ENCODE data around the gene DENND2A.
"Not testable (repeated sequence)": the region's sequence is repeated elsewhere in the genome, so short reads cannot be mapped to it uniquely, and the experiment has no call there.

Gene DENND2A

GRCh38 chr7:140544388-140544826 is 96.2 kb downstream of the DENND2A start:
- no peak for DNase-seq (ENCODE audit: low spot score)

- no peak for DNase-seq (ENCODE audit: low spot score)
Observed at GRCh38 chr7:140542228-140542603, 98.4 kb downstream of the DENND2A start.

- DNase-seq (ENCODE audit: low spot score), result no peak
Observed at GRCh38 chr7:140541513-140542227, 98.9 kb downstream of the DENND2A start.

DNA sequence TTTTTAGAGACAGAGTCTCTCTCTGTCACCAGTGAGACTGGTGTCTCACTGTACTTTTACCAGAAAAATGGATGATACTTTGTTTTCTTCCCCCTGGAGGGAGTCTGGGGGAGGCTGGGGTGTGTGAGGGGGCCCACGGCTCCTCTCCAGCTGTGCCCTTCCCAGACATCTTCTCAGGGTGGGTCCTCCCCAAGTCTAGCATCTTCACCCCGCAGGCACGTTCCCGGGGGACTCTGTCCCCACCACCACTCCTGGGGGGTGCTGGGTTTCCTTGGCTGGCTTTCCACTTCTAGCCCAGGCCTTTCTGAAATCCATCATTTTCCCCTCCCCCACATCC is 99.5 kb downstream of the DENND2A start:
- no peak for DNase-seq (ENCODE audit: low spot score)

- DNase-seq (ENCODE audit: low spot score), result no peak
Observed at GRCh38 chr7:140540136-140540777, 100.4 kb downstream of the DENND2A start.

DNA sequence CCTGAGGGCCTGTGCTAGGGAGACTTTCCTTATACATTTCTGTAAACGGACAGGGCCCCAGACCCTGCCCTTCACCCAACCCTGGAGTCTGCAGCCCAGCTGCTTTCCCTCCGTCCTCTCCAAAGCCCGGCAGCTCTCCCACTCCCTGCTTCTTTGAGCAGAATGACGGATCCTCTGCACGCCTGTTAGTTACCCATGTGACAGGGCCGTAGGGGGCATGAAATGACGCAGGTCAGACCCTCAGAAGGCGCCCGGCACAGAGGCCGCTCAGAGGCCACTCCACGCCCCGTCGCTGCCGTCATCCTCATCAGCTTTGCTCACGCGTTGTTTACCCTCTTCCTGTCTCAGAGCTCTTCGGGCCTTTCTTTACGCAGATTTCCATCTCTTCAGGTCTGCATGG is 101.2 kb downstream of the DENND2A start:
- no peak for DNase-seq (ENCODE audit: low spot score)

- no peak for DNase-seq (ENCODE audit: low spot score)
Observed at GRCh38 chr7:140537750-140538482, 102.7 kb downstream of the DENND2A start.

- DNase-seq (ENCODE audit: low spot score), result no peak
Observed at GRCh38 chr7:140534743-140535142, 105.9 kb downstream of the DENND2A start.

- no peak for DNase-seq (ENCODE audit: low spot score)
Observed at GRCh38 chr7:140533394-140533872, 107.2 kb downstream of the DENND2A start.

DNA sequence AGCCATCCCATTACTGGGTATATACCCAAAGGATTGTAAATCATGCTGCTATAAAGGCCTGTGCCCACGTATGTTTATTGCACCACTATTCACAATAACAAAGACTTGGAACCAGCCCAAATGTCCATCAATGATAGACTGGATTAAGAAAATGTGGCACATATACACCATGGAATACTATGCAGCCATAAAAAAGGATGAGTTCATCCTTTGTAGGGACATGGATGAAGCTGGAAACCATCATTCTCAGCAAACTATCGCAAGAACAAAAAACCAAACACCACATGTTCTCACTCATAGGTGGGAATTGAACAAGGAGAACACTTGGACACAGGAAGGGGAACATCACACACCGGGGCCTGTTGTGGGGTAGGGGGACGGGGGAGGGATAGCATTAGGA is 111.2 kb downstream of the DENND2A start:
- DNase-seq (ENCODE audit: low spot score), result not testable (repeated sequence)

- no peak for DNase-seq (ENCODE audit: low spot score)
Observed at GRCh38 chr7:140526787-140527664, 113.6 kb downstream of the DENND2A start.

DNA sequence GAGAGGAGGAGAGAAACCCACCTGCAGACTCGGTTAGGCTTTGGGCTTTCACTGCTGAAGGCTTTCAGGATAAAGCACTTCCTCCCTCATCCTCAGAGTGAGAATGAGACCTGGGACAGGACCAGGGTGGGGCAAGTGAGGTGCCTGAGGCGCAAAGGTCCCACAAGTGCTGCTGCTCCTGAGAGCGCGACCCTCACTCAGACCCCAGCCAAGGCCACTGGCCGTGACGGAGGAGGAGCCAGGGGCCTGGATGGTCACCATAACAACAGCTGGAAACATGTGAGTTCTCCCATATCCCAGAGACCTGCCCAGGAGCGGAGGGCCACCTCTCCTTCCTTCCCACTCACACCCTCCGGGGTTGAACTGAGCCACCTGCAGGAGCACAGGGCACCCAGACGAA is 114.4 kb downstream of the DENND2A start:
- DNase-seq (ENCODE audit: low spot score), result no peak

DNA sequence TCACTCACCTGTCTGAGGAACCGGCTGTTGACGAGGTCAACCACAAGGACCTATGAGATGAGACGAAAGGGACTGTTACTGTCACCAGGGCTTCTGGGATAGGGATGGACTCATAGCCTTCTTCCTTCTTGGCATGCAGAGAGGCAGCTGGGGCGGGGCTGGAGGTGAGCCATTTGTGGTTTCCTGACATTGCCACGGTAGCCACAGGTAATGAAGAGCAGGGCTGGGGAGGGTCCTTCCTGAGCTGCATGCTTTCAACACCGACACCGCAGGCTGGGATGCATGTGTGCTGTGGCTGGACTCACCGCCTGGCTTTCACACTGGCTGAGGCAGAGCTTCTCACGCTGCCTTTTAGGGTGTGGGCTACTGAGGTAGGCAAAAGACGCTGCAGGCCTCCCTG is 114.9 kb downstream of the DENND2A start:
- no peak for DNase-seq (ENCODE audit: low spot score)

DNA sequence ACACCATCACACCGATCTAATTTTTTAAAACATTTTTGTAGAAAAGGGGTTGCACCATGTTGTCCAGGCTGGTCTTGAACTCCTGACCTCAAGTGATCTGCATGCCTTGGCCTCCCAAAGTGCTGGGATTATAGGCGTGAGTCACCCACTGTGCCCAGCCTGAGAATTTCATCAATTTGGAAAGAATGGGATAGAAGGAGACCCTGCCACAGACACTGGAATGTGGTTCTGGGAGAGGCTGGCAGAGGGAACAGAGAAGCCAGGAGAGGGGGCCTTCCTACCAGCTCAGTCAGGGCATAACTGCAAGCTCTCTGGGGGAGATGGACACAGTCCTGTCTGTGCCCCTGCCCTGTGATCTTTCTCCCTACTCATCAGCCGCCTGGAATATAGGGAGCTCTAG is 119.2 kb downstream of the DENND2A start:
- DNase-seq (ENCODE audit: low spot score), result no peak

DNA sequence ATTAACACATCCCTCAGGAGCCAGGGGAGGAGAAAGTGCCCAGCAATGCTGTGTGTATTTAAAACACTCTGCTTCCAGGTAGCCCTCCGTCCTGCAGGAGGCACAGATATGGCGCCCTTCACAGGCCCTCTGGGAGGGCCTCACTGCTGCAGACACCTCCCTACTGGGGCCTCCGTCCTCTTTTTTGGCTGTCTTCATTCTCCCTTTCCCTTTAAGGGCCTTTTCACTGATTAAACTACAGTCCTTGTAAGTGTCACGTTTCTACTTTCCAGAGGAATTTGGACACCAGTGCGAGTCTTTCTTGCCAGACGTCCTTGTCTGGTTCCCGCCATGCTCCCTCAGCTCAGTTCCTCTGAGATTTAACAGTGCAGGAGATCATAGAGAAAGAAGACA is 121.6 kb downstream of the DENND2A start:
- DNase-seq (ENCODE audit: low spot score), result no peak

- no peak for DNase-seq (ENCODE audit: low spot score)
Observed at GRCh38 chr7:140518370-140519006, 122.1 kb downstream of the DENND2A start.

DNA sequence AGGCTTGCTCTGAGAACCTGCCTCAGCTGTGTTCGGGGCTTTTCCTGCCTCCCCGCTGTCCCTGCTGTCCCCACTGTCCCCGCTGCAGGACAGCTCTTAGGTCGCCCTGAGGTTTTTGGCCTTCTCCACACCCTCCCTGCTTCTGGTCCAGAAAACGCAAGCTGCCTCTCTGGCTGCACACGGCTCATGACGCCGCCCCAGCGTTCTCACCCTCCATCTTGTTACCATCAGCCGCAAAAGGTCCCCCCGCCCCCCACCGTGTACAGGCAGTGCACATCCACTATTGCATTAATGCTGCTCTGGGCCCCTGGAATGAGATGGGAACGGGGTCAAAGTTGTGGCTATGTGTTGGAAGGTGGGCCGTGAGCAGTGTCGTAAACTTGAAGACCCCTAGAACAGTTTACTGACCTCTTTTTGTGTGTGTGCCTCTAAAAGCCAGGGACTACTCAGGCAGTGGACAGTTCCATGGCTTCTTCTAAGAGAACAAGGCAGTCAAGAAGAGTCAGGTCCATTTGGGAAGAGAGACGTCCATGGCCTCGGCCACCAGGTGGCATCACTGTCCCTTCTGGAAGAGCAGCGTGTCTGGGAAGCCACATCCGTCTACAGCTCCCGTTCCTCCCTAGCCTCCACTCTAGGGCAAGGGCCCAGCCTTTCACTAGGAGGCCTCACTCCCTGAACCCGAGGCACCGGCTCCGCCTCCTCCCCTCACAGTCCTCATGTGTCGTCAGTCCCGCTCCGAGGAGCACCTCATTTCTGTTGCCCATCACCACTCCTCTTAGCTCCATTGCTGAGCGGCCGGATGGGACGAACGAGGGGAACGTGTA is 122.9 kb downstream of the DENND2A start:
- DNase-seq (ENCODE audit: low spot score), result peak; percentile 42

DNA sequence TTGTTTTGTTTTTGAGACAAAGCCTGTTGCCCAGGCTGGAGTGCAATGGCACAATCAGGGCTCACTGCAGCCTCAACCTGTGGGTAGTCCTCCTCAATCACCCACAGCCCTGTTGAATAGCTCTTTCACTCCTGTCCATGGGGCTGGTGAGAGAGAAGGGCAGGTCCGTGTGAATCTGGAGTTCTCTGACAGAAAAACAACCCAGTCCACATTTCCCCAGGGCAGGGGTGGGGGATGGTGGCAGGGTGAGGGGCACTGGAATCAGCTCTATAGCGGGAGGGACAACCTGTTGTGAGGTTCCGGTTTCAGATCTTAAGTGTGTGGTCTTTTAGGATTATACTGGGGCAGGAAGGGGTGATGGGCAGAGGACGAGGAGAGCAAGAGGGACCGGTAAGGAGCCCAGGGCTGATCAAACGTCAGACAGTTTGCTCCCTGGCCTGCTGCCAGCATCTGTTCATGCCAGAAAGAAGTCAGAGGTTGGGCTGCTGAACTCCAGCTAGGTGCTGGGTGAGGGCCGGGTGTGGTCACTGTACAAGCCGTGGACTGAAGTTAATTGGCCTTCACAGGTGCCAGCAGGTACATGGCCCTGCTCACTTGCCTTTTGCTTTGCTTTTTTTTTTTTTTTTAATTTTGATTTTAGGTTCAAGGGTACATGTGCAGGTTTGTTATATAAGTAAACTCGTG is 128.2 kb downstream of the DENND2A start:
- DNase-seq (ENCODE audit: low spot score), result no peak

DNA sequence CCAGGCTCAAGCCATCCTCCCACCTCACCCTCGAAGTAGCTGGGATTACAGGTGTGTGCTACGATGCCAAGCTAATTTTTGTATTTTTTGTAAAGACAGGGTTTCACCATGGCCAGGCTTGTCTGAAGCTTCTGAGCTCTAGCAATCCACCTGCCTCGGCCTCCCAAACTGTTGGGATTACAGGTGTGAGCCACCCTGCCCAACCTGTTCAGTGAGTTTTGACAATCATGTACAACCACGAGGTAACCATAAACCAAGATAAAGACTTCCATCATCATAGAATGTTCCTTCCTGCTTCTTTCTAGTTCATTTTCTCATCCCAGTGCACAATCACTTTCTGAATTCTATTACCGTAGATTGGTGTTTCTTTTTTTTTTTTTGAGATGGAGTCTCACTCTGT is 130.8 kb downstream of the DENND2A start:
- DNase-seq (ENCODE audit: low spot score), result no peak

DNA sequence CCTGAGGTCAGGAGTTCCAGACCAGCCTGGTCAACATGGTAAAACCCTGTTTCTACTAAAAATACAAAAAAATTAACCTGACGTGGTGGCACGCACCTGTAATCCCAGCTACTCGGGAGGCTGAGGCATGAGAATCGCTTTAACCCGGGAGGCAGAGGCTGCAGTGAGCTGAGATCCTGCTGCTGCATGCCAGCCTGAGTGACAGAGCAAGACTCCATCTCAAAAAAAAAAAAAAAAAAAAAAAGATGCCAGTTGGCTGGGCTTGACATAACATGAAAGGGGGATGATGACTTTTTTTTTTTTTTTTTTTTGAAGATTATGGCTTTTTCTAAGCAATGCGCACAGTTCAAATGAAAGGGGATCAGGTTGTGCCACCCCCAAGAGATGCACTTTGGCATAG is 133.1 kb downstream of the DENND2A start:
- DNase-seq (ENCODE audit: low spot score), result not testable (repeated sequence)

Data from CD4-positive, alpha-beta T cell treated with Interleukin-15 for 4 hours (primary cell).